ENCODE data around the gene SNX1.

DNA sequence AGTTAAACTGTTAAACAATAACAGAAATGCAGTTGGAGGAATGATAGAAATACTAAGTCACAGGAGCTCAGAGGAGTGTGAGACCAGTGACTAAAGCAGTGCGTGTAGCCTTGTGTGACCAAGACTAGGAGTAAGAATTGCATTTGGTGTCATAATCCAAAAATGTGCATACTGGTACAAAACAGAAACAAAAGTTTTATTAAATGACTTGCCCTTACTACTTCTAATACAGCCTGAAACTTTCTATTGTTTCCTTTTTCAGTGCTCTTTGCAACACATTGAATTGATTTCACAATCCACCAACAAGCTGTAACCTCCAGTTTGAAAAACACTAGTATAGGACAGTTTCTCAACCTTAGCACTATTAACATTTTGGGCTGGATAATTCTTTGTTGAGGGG is 17.1 kb downstream of the SNX1 start:
- TF ChIP-seq CTCF (IDR thresholded peaks at IDR 0.05) = no peak
- TF ChIP-seq POLR2A (IDR thresholded peaks at IDR 0.05) = no peak
